NOMO-1 (cell line): ENCODE measurements around the gene AOPEP.

Experiments
- DNase-seq, 2 experiments: peaks; one replicate each; lab custom pipeline; 2025; ENCODE audit not compliant: unreplicated experiment in 2 of 2; lab: John Stamatoyannopoulos, UW

Gene AOPEP

DNA sequence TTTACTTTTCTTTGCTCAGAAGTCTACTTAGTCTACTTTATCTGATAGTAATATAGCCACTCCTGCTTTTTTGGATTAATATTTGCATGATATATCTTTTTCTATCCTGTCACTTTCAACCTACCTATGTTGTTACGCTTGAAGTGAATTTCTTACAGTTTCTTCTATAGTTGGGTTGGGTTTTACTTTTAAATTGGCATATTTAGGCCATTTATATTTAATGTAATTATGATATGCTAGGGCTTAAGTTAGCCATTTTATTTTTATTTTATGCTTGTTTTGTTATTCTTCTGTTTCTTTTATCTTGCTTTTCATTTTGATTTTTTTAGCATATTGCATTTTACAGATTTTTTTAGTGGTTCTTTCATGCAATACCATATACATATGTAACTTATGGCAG lies 164.7 kb downstream of the AOPEP start:
- no peak for DNase-seq

DNA sequence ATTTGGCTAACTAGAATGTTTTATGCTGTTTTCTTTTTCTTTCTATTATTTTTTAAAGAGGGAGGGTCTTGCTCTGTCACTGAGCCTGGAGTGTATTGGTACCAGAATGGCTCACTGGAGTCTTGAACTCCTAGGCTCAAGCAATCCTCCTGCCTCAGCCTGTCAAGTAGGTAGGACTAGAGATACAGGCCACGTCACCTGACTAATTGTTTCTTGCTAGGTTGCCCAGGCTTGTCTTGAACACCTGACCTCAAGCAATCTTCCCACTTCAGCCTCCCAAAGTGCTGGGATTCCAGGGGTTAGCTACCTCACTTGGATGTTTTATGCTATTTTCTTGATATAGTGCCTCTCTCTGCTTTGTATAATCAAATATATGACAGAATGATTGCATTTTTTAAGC lies 166.2 kb downstream of the AOPEP start:
- DNase-seq, result no peak

DNA sequence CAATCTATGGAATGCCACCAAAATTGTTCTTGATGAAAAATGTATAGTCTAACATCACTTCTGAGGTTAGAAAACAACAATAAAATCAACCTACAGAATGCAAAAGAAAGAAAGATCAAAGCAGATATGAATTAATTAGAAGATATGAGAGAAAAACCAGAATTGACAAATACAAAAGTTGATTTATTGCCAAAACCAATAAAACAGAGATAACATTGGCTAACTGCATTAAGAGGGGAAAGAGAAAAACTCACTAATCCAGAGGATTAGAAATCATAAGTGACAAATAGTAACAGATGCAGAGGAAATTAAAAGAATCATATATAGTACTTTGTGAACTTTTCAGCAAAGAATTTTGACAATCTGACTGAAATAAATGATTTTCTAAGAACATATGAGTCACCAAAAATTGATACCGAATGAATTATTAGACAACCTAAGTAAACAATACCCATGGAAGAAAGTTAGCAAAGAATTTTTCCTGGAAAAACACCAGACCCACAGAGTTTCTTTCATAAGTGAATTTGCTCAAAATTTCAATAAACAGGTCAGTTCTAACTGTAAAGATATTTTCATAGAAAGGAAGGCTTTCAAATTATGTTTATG lies 167.7 kb downstream of the AOPEP start:
- no peak for DNase-seq

- DNase-seq, result no peak
Observed at GRCh38 chr9:94895668-94896067, 169.2 kb downstream of the AOPEP start.

GRCh38 chr9:94896512-94896911 lies 170.0 kb downstream of the AOPEP start:
- no peak for DNase-seq

DNA sequence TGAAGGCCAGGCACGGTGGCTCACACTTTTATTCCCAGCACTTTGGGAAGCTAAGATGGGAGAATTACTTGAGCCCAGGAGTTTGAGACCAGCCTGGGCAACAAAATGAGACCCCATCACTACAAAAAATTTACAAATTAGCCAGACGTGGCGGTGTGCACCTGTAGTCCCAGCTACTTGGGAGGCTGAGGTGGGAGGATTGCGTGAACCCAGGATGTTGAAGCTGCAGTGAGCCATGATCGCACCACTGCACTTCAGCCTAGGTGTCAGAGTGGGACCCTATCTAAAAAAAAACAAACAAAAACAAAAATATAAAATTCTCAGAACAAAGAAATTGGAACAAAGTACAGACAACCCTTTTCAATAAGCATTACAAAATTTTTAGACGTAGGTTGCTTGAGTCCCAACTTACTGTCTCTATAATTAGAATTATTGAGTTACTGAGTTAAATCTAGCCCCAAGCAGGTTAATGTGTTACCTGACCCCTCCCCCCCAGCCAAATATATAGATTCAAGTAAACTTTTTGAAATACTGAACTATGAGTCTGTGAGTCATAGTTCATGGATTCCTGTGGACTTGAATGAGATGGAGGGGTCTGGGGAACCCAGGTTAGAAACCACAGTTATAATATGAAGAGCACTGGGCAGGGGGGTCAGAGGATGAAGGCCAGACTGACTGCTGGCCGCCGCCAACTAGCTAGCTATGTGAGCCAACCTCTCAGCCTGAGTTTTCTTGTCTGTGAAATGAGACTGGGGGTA lies 173.1 kb downstream of the AOPEP start:
- no peak for DNase-seq

- no peak for DNase-seq
Observed at GRCh38 chr9:94900222-94901018, 173.9 kb downstream of the AOPEP start.

DNA sequence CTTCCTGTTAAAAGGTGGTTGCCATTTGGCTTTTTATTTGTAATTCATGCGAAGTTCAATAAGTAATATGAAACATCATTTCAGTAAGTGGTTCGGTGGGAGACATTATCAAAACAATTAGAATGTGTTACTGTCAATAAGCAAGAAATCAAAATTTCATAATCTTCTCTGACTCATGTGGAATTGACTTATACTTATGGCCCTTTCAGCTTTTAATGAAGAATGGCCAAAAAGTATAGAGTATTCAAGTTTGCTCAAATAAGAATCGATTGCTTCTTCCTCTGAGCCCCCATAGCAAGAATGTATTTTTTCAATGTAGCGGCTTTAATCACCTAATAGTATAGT lies 174.5 kb downstream of the AOPEP start:
- no peak for DNase-seq

GRCh38 chr9:94903961-94904421 lies 177.5 kb downstream of the AOPEP start:
- no peak for DNase-seq

- no peak for DNase-seq
Observed at GRCh38 chr9:94904806-94905205, 178.3 kb downstream of the AOPEP start.

DNA sequence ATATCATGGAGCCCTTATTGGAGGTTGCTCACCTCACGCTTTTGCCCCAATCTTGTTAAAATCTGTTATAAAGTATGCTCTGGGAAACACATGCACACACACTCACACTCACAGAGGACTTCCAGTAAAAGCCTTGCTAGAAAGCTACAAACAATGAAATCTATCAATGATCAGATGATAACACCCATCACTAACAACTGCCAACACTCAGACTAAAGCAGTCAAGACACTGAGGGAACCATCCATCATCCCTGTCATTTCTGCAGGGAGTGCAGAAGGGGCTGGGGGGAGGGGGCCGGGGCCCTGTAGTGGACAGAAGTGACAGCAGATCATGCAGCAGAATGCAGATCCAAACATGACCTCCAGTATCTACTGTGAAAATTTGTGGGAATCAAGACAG lies 179.1 kb downstream of the AOPEP start:
- DNase-seq, result no peak

DNA sequence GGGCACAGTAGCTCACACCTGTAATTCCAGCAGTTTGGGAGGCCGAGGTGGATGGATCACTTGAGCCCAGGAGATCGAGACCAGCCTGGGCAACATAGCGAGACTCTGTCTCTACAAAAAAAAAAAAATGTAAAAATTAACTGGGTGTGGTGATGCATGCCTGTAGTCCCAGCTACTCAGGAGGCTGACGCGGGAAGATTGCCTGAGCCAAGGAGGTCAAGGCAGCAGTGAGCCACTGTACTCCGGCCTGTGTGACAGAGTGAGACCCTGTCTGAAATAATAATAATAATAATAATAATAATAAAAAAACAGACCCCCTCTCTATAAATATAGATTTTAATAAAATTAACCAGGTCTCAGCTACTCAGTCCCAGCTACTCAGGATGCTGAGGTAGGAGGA lies 179.7 kb downstream of the AOPEP start:
- no peak for DNase-seq

- no peak for DNase-seq
Observed at GRCh38 chr9:94906713-94907112, 180.2 kb downstream of the AOPEP start.

- DNase-seq, result no peak
Observed at GRCh38 chr9:94907264-94907936, 180.9 kb downstream of the AOPEP start.

DNA sequence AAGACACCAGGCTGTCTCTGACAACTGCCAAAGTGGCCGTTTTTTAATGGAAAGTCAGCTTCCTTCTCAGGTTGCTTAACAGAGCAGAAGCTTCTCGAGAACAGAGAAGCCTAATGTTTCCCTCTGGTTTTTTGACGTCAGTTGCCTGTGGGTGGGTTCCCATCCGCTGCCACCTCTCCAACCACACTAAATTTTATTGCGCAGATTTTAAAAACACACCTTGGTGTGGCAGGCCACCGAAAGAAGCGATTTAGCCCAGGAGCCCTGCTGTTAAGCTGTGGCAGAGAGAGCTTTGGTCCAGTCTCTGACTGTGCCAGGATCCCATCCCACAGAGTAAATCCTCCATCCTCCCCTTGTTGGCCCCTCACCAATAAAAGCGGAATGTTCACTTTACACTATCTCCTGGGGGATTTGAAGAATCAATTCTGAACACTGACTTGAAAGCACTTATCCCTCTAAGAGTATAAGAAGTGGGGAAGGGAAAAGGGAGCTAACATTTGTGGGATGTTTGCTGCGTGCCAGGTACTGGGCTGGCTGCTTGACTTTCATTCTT lies 181.6 kb downstream of the AOPEP start:
- DNase-seq, result peak; percentile 5 to 6

GRCh38 chr9:94908583-94909249 lies 182.2 kb downstream of the AOPEP start:
- DNase-seq, result no peak

DNA sequence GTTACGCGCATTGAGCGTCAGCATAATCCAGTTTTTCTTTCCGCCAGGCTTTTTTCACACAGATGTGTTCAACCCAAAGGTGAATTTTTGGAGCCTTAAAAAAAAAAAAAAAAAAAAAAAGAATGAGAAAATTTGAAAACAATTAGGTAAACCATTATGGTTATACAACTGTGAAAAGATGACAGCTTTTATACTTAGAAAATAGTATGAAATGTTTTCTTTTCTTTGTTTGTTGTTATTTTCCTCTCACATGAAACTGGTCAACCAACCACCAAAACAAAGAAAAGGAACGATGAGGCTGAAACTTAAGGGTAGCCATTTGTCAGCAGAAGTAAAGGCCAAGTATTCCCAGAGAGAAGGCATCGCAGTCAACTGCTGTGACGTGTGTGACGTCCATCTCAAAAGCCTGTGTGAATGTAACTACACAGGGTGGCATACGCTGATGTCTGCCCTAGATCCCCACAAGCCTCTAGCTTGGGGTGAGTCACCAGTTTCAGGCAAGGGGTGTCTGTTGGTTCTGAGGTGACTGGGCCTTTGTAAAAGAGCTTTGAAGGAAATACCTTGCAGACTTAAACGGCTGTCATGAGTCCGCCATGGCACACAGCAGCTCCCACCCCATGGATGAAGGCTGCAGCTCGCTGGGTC lies 182.9 kb downstream of the AOPEP start:
- DNase-seq, result no peak

GRCh38 chr9:94909965-94910730 lies 183.6 kb downstream of the AOPEP start:
- no peak for DNase-seq

DNA sequence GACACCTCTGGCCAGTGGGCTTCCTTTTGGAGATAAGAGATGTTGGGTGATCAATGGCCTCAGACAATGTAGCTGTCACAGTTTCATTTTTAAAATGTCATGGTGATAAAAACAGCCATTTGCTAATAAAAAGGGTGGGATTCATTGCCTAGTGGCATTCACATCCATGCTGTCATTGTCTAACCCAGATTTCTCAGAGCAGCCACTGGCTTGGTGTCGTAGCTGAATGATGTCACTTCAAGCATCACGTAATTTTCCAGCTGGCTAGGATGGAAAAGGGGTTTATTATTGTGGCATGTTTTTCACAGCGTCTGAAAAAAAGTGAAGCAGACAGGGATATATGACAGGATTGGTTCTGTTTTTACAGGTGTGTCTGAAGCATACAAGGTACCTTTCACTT lies 184.7 kb downstream of the AOPEP start:
- no peak for DNase-seq
